ENCODE measurements around the gene KIN.
"Not testable (repeated sequence)": the region's sequence is repeated elsewhere in the genome, so short reads cannot be mapped to it uniquely, and the experiment has no call there.

The KIN gene

GRCh38 chr10:7755103-7755502 lies 32.7 kb downstream of the KIN start:
- H3K9me3 ChIP-seq (ENCODE audit: insufficient read depth, low read depth, low read length): no peaks in the 10 kb centered on the region
- no peak overlapping the region for H3K4ac ChIP-seq (ENCODE audit: low read depth, low read length)
- no peak overlapping the region for H2BK120ac ChIP-seq (ENCODE audit: insufficient read depth, low read length, poor library complexity)
- no peaks in the 10 kb centered on the region for H3K79me2 ChIP-seq (ENCODE audit: control insufficient read depth, insufficient read depth, low read length, poor library complexity)
- no peak overlapping the region for H2BK12ac ChIP-seq (ENCODE audit: low read length)
- H3K18ac ChIP-seq (ENCODE audit: low read length): no peak overlapping the region
- no peak overlapping the region for H3K9ac ChIP-seq (ENCODE audit: low read length)
- no peak overlapping the region for H3K4me2 ChIP-seq (ENCODE audit: low read length)
- DNase-seq: no peak
- H3K23ac ChIP-seq (ENCODE audit: low read length): no peak overlapping the region
- no peak overlapping the region for H3K14ac ChIP-seq (ENCODE audit: low read length)
- peaks cover 14 to 26% of the 10 kb centered on the region in 2 experiments for H3K36me3 ChIP-seq (ENCODE audit: control insufficient read depth in 1 of 2, insufficient read depth in 2 of 2, low read length in 2 of 2)
- H4K12ac ChIP-seq (ENCODE audit: low read depth, low read length): no peak overlapping the region
- no peak overlapping the region for H3K4me3 ChIP-seq (ENCODE audit: low read depth, low read length)
- H2BK5ac ChIP-seq (ENCODE audit: low read depth, low read length, poor library complexity): no peak overlapping the region
- H2AFZ ChIP-seq (ENCODE audit: insufficient read depth, low read length, poor library complexity): no peak overlapping the region
- no peak overlapping the region for H4K91ac ChIP-seq (ENCODE audit: low read depth, low read length)
- H2AK5ac ChIP-seq (ENCODE audit: low read length): no peak overlapping the region
- WGBS (ENCODE audit: extremely low coverage, insufficient coverage, insufficient read length): no CpG with 5 or more reads among the region's 3 CpGs
- no peaks in the 10 kb centered on the region for H3K27me3 ChIP-seq (ENCODE audit: insufficient read depth, low read length)
- no peaks in the 10 kb centered on the region for H3K4me1 ChIP-seq (ENCODE audit: control insufficient read depth in 1 of 2, insufficient read depth in 2 of 2, low read length in 2 of 2)
- no peak overlapping the region for H3K27ac ChIP-seq (ENCODE audit: low read depth, low read length)
- no peaks in the 10 kb centered on the region for H3K79me1 ChIP-seq (ENCODE audit: low read length)
- no peak overlapping the region for H4K8ac ChIP-seq (ENCODE audit: low read depth, low read length)

DNA sequence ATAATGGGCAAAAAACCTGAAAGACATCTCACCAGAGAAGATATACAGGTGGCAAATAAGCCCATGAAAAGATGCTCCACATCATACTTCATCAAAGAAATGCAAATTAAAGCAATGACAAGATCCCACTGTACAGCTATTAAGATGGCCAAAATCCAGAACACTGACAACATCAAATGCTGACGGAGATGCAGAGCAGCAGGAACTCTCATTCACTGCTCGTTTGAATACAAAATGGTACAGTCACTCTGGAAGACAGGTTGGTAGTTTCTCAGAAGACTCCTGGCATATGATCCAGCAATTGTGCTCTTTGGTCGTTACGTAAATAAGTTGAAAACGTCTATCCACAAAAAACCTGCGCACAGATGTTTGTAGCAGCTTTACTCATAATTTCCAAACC lies 35.5 kb downstream of the KIN start:
- WGBS (ENCODE audit: extremely low coverage, insufficient coverage, insufficient read length): no CpG with 5 or more reads among the region's 6 CpGs
- Histone ChIP-seq H2AFZ (ENCODE audit: insufficient read depth, low read length, poor library complexity) (no peak overlapping the region), H4K12ac (ENCODE audit: low read depth, low read length) (no peak overlapping the region), H2BK120ac (ENCODE audit: insufficient read depth, low read length, poor library complexity) (no peak overlapping the region), H3K9ac (ENCODE audit: low read length) (no peak overlapping the region), H3K79me2 (ENCODE audit: control insufficient read depth, insufficient read depth, low read length, poor library complexity) (no peaks in the 10 kb centered on the region), H4K8ac (ENCODE audit: low read depth, low read length) (no peak overlapping the region), H3K23ac (ENCODE audit: low read length) (no peak overlapping the region), H3K4me1 (ENCODE audit: control insufficient read depth in 1 of 2, insufficient read depth in 2 of 2, low read length in 2 of 2) (no peaks in the 10 kb centered on the region), H2BK5ac (ENCODE audit: low read depth, low read length, poor library complexity) (no peak overlapping the region), H2BK12ac (ENCODE audit: low read length) (no peak overlapping the region), H3K36me3 (ENCODE audit: control insufficient read depth in 1 of 2, insufficient read depth in 2 of 2, low read length in 2 of 2) (peaks cover 13 to 21% of the 10 kb centered on the region in 2 experiments), H3K27ac (ENCODE audit: low read depth, low read length) (no peak overlapping the region), H3K79me1 (ENCODE audit: low read length) (no peaks in the 10 kb centered on the region), H3K4ac (ENCODE audit: low read depth, low read length) (no peak overlapping the region), H4K91ac (ENCODE audit: low read depth, low read length) (no peak overlapping the region), H3K27me3 (ENCODE audit: insufficient read depth, low read length) (no peaks in the 10 kb centered on the region), H3K14ac (ENCODE audit: low read length) (no peak overlapping the region), H3K9me3 (ENCODE audit: insufficient read depth, low read depth, low read length) (no peaks in the 10 kb centered on the region), H3K4me2 (ENCODE audit: low read length) (no peak overlapping the region), H2AK5ac (ENCODE audit: low read length) (no peak overlapping the region), H3K4me3 (ENCODE audit: low read depth, low read length) (no peak overlapping the region), H3K18ac (ENCODE audit: low read length) (no peak overlapping the region)
- no peak for DNase-seq

DNA sequence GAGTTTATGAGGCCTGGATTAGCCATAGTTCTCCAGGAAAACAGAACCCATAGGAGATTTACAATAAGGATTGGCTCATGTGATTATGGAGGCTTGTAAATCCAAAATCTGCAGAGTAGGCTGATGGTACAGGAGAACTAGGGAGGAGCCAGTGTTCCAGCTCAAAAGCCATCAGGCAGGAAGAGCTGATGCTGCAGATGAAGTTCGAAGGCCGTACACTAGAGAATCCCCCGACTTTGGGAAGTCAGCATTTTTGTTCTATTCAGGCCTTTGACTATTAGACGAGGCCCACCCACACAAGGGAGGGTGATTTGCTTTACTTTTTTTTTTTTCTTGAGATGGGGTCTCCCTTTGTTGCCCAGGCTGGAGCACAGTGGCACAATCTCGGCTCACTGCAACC lies 37.6 kb downstream of the KIN start:
- H3K4me1 ChIP-seq (ENCODE audit: control insufficient read depth in 1 of 2, insufficient read depth in 2 of 2, low read length in 2 of 2): no peaks in the 10 kb centered on the region
- H4K91ac ChIP-seq (ENCODE audit: low read depth, low read length): no peak overlapping the region

GRCh38 chr10:7748637-7749036 lies 39.2 kb downstream of the KIN start:
- not testable (repeated sequence) for H4K91ac ChIP-seq (ENCODE audit: low read depth, low read length); H2BK5ac ChIP-seq (ENCODE audit: low read depth, low read length, poor library complexity); H3K4me3 ChIP-seq (ENCODE audit: low read depth, low read length); H3K79me2 ChIP-seq (ENCODE audit: control insufficient read depth, insufficient read depth, low read length, poor library complexity); H3K9me3 ChIP-seq (ENCODE audit: insufficient read depth, low read depth, low read length); H3K9ac ChIP-seq (ENCODE audit: low read length); H4K8ac ChIP-seq (ENCODE audit: low read depth, low read length); H3K79me1 ChIP-seq (ENCODE audit: low read length); H3K27me3 ChIP-seq (ENCODE audit: insufficient read depth, low read length); H3K27ac ChIP-seq (ENCODE audit: low read depth, low read length); H4K12ac ChIP-seq (ENCODE audit: low read depth, low read length); H2AFZ ChIP-seq (ENCODE audit: insufficient read depth, low read length, poor library complexity); H3K23ac ChIP-seq (ENCODE audit: low read length); H3K36me3 ChIP-seq (ENCODE audit: control insufficient read depth in 1 of 2, insufficient read depth in 2 of 2, low read length in 2 of 2); H3K18ac ChIP-seq (ENCODE audit: low read length); H3K4me2 ChIP-seq (ENCODE audit: low read length); H3K4me1 ChIP-seq (ENCODE audit: control insufficient read depth in 1 of 2, insufficient read depth in 2 of 2, low read length in 2 of 2); H2AK5ac ChIP-seq (ENCODE audit: low read length); H2BK12ac ChIP-seq (ENCODE audit: low read length); H3K14ac ChIP-seq (ENCODE audit: low read length); H2BK120ac ChIP-seq (ENCODE audit: insufficient read depth, low read length, poor library complexity); H3K4ac ChIP-seq (ENCODE audit: low read depth, low read length)
- no CpG with 5 or more reads among the region's 7 CpGs for WGBS (ENCODE audit: extremely low coverage, insufficient coverage, insufficient read length)
- peak; percentile 14 to 41 for DNase-seq

More for the DNA sequence above, 37.6 kb downstream of the KIN start:
- no peaks in the 10 kb centered on the region for H3K27me3 ChIP-seq (ENCODE audit: insufficient read depth, low read length)
- no peak overlapping the region for H2AK5ac ChIP-seq (ENCODE audit: low read length)
- H2AFZ ChIP-seq (ENCODE audit: insufficient read depth, low read length, poor library complexity): no peak overlapping the region
- no peak for DNase-seq
- H4K8ac ChIP-seq (ENCODE audit: low read depth, low read length): no peak overlapping the region
- H3K18ac ChIP-seq (ENCODE audit: low read length): no peak overlapping the region
- no peak overlapping the region for H2BK5ac ChIP-seq (ENCODE audit: low read depth, low read length, poor library complexity)
- H3K27ac ChIP-seq (ENCODE audit: low read depth, low read length): no peak overlapping the region
- no peak overlapping the region for H3K4me3 ChIP-seq (ENCODE audit: low read depth, low read length)
- H2BK120ac ChIP-seq (ENCODE audit: insufficient read depth, low read length, poor library complexity): no peak overlapping the region
- H2BK12ac ChIP-seq (ENCODE audit: low read length): no peak overlapping the region
- H4K12ac ChIP-seq (ENCODE audit: low read depth, low read length): no peak overlapping the region
- H3K9ac ChIP-seq (ENCODE audit: low read length): no peak overlapping the region
- H3K4me2 ChIP-seq (ENCODE audit: low read length): no peak overlapping the region
- H3K23ac ChIP-seq (ENCODE audit: low read length): no peak overlapping the region
- no peaks in the 10 kb centered on the region for H3K79me1 ChIP-seq (ENCODE audit: low read length)
- no peak overlapping the region for H3K14ac ChIP-seq (ENCODE audit: low read length)
- peaks cover 11 to 18% of the 10 kb centered on the region in 2 experiments for H3K36me3 ChIP-seq (ENCODE audit: control insufficient read depth in 1 of 2, insufficient read depth in 2 of 2, low read length in 2 of 2)
- no CpG with 5 or more reads among the region's 5 CpGs for WGBS (ENCODE audit: extremely low coverage, insufficient coverage, insufficient read length)
- H3K79me2 ChIP-seq (ENCODE audit: control insufficient read depth, insufficient read depth, low read length, poor library complexity): no peaks in the 10 kb centered on the region
- no peak overlapping the region for H3K4ac ChIP-seq (ENCODE audit: low read depth, low read length)
- no peaks in the 10 kb centered on the region for H3K9me3 ChIP-seq (ENCODE audit: insufficient read depth, low read depth, low read length)
